GM23338 (cell line): Measurements from ENCODE around the gene IBA57. TPM values are rescaled to one million over a fixed set of nuclear protein-coding genes. Genes with fewer than 3 reads are reported as not detected.
A peak's percentile ranks its signal among the peaks of the same experiment; 100 is the strongest.

Experiments used
- ATAC-seq: fragments of 200-7000 bp; cut with Tn5 transposase; 3 replicates; pipeline ENCODE4 v1.9.1; 2020
- DNase-seq: peaks from one replicate; pipeline ENCODE4 v3.0.0-alpha.2; 2015; ENCODE audit warnings: low spot score
- H2AFZ ChIP-seq: fragments of 200-600 bp; sonication (generic); 2 replicates; pipeline ENCODE4 v1.8.0; 2016; ENCODE audit warnings: antibody characterized with exemption, mild to moderate bottlenecking, moderate library complexity
- H3F3A ChIP-seq: fragments of 200-600 bp; sonication (generic); replicated peaks from 2 replicates; pipeline ENCODE4 v1.8.0; 2017; ENCODE audit warnings: antibody characterized with exemption, mixed run types, low read depth
- H3K27ac ChIP-seq: fragments of 200-600 bp; sonication (generic); 2 replicates; pipeline ENCODE4 v1.6.1; 2016; ENCODE audit warnings: low read depth
- H3K27me3 ChIP-seq: fragments of 200-600 bp; sonication (generic); 2 replicates; pipeline ENCODE4 v1.8.0; 2016; ENCODE audit warnings: mild to moderate bottlenecking, mixed run types, moderate library complexity; ENCODE audit not compliant: insufficient read depth
- H3K36me3 ChIP-seq: fragments of 200-600 bp; sonication (generic); 2 replicates; pipeline ENCODE4 v1.8.0; 2016; ENCODE audit warnings: mild to moderate bottlenecking; ENCODE audit not compliant: insufficient read depth
- H3K4me1 ChIP-seq: fragments of 200-600 bp; sonication (generic); 2 replicates; pipeline ENCODE4 v1.8.0; 2016; ENCODE audit warnings: mild to moderate bottlenecking, moderate library complexity; ENCODE audit not compliant: insufficient read depth
- H3K4me2 ChIP-seq: fragments of 200-600 bp; sonication (generic); 2 replicates; pipeline ENCODE4 v1.7.1; 2017; ENCODE audit warnings: mixed run types
- H3K4me3 ChIP-seq: fragments of 200-600 bp; sonication (generic); 2 replicates; pipeline ENCODE4 v1.6.1; 2016; ENCODE audit warnings: mixed run types
- H3K79me2 ChIP-seq: fragments of 200-600 bp; sonication (generic); replicated peaks from 2 replicates; pipeline ENCODE4 v1.8.0; 2017; ENCODE audit warnings: mild to moderate bottlenecking; ENCODE audit not compliant: insufficient read depth
- H3K9me2 ChIP-seq: fragments of 200-600 bp; sonication (generic); 2 replicates; pipeline ENCODE4 v1.8.0; 2017; ENCODE audit not compliant: insufficient read depth
- H4K20me1 ChIP-seq: fragments of 200-600 bp; sonication (generic); replicated peaks from 2 replicates; pipeline ENCODE4 v1.8.0; 2017; ENCODE audit warnings: mild to moderate bottlenecking; ENCODE audit not compliant: insufficient read depth
- H3K27ac Mint-ChIP-seq: 2 replicates; pipeline ENCODE4 v1.8.0; 2020; ENCODE audit warnings: inconsistent platforms, mild to moderate bottlenecking, moderate library complexity, mixed read lengths
- H3K27me3 Mint-ChIP-seq: 3 replicates; pipeline ENCODE4 v1.8.0; 2022; ENCODE audit warnings: low read depth, mild to moderate bottlenecking, moderate library complexity, mixed read lengths, inconsistent platforms; ENCODE audit not compliant: insufficient read depth, poor library complexity
- H3K36me3 Mint-ChIP-seq: 3 replicates; pipeline ENCODE4 v1.8.0; 2021; ENCODE audit warnings: low read depth, mild to moderate bottlenecking, inconsistent platforms, moderate library complexity, mixed read lengths
- H3K4me1 Mint-ChIP-seq: 3 replicates; pipeline ENCODE4 v1.8.0; 2020; ENCODE audit warnings: mild to moderate bottlenecking, inconsistent platforms, mixed read lengths
- H3K4me3 Mint-ChIP-seq: 3 replicates; pipeline ENCODE4 v1.8.0; 2021; ENCODE audit warnings: moderate library complexity, mild to moderate bottlenecking, inconsistent platforms, mixed read lengths
- H3K9me3 Mint-ChIP-seq: 3 replicates; pipeline ENCODE4 v1.8.0; 2020; ENCODE audit warnings: moderate library complexity, mild to moderate bottlenecking, inconsistent platforms, mixed read lengths
- CREB1 ChIP-seq: fragments of 250-450 bp; sonication (Bioruptor Pico); IDR thresholded peaks from 2 replicates; pipeline ENCODE4 v1.5.0; 2020; ENCODE audit warnings: low read depth, mild to moderate bottlenecking, moderate library complexity
- CTCF ChIP-seq, 2 experiments: fragments of 200-600 bp in 1 of 2; sonication (generic) in 1 of 2; conservative IDR thresholded peaks; 2 replicates each; pipeline versions ENCODE4 v1.5.1 to v1.6.1; 2016 to 2017; ENCODE audit warnings: antibody characterized with exemption in 2 of 2, low read depth in 2 of 2, mild to moderate bottlenecking in 2 of 2, moderate library complexity in 1 of 2
- ETS1 ChIP-seq: IDR thresholded peaks from 2 replicates; pipeline ENCODE4 v1.6.1; 2016; ENCODE audit warnings: antibody characterized with exemption
- EZH2phosphoT487 ChIP-seq: fragments of 200-600 bp; sonication (generic); IDR thresholded peaks from one replicate; pipeline ENCODE4 v1.8.1; 2018; ENCODE audit warnings: antibody characterized with exemption; ENCODE audit not compliant: unreplicated experiment
- JUNB ChIP-seq: IDR thresholded peaks from one replicate; pipeline ENCODE4 v1.6.1; 2016; ENCODE audit warnings: antibody characterized with exemption; ENCODE audit not compliant: unreplicated experiment
- NANOG ChIP-seq: IDR thresholded peaks from 2 replicates; pipeline ENCODE4 v1.6.1; 2016; ENCODE audit warnings: antibody characterized with exemption, borderline replicate concordance
- POLR2AphosphoS5 ChIP-seq: IDR thresholded peaks from 2 replicates; pipeline ENCODE4 v1.6.1; 2016; ENCODE audit warnings: antibody characterized with exemption, low read depth
- REST ChIP-seq: IDR thresholded peaks from one replicate; pipeline ENCODE4 v1.6.1; 2018; ENCODE audit warnings: antibody characterized with exemption; ENCODE audit not compliant: unreplicated experiment
- STAT1 ChIP-seq: IDR thresholded peaks from one replicate; pipeline ENCODE4 v1.6.1; 2016; ENCODE audit warnings: antibody characterized with exemption; ENCODE audit not compliant: unreplicated experiment
- ZNF114 ChIP-seq: fragments of 250-450 bp; sonication (Bioruptor Pico); IDR thresholded peaks from 2 replicates; pipeline ENCODE4 v1.5.0; 2020; ENCODE audit warnings: mild to moderate bottlenecking, moderate library complexity
- ZNF331 ChIP-seq: fragments of 250-450 bp; sonication (Bioruptor Pico); IDR thresholded peaks from 2 replicates; pipeline ENCODE4 v1.5.0; 2020; ENCODE audit warnings: low read depth, mild to moderate bottlenecking, moderate library complexity
- ZNF462 ChIP-seq: fragments of 250-450 bp; sonication (Bioruptor Pico); IDR thresholded peaks from 2 replicates; pipeline ENCODE4 v1.5.0; 2020; ENCODE audit warnings: mild to moderate bottlenecking, moderate library complexity
- polyA plus RNA-seq: library from polyadenylated mRNA; unstranded; fragments of >200 nt; fragmentation: Nextera tagmentation; extraction: Ambion mirVana; gene quantifications from 2 replicates; pipeline ENCODE4 v1.2.1, GENCODE V29; 2016
- total RNA-seq: library from RNA; depleted of rRNA; stranded (reverse); fragments of >200 nt; shearing (Covaris generic); gene quantifications from 2 replicates; pipeline ENCODE4 v1.2.3, GENCODE V29; 2014

IBA57 gene
- total and polyA plus RNA-seq, 2 experiments from 2014 or later = 1.1 to 10.3 TPM

GRCh38 chr1:228213917-228214808 is 48.6 kb downstream of the IBA57 start:
- peaks cover 20% of the 10 kb centered on the region for H3K27me3 Mint-ChIP-seq
- Histone ChIP-seq H4K20me1 (peaks cover 8% of the 10 kb centered on the region), H3K79me2 (no peaks in the 10 kb centered on the region), H3F3A (no peaks in the 10 kb centered on the region), H2AFZ (no peak overlapping the region), H3K4me2 (peak overlapping the region; percentile 78), H3K27me3 (peaks cover 18% of the 10 kb centered on the region), H3K4me1 (no peaks in the 10 kb centered on the region), H3K27ac (no peak overlapping the region), H3K36me3 (0 out of 2 replicates have a peak, but pooled peaks cover 7% of the 10 kb centered on the region), H3K9me2 (no peaks in the 10 kb centered on the region), H3K4me3 (peak overlapping the region; percentile 55)
- 0 out of 3 replicates have a peak, but pooled peaks cover 3% of the 10 kb centered on the region for H3K4me1 Mint-ChIP-seq
- ATAC-seq = peak; percentile 16
- peak overlapping the region; percentile 89 for H3K4me3 Mint-ChIP-seq
- TF ChIP-seq ZNF114 (CRISPR knock-in tag) = no peak
- no peak for TF ChIP-seq REST
- no peak for TF ChIP-seq ZNF462
- TF ChIP-seq CREB1 (CRISPR knock-in tag) = no peak
- TF ChIP-seq ETS1 = no peak
- TF ChIP-seq STAT1 = no peak
- no peak for TF ChIP-seq JUNB
- no peak for TF ChIP-seq EZH2phosphoT487
- no peak for TF ChIP-seq CTCF (conservative IDR thresholded peaks at IDR 0.05; ENCODE audit: low read depth in 2 of 2)
- TF ChIP-seq NANOG = no peak
- no peak for TF ChIP-seq POLR2AphosphoS5
- TF ChIP-seq ZNF331 = no peak
- DNase-seq = no peak
- H3K36me3 Mint-ChIP-seq = peaks cover 24% of the 10 kb centered on the region
- no peak overlapping the region; the same call in 1 of the 2 replicates for H3K27ac Mint-ChIP-seq
- peaks cover 3% of the 10 kb centered on the region; the same call in 1 of the 3 replicates for H3K9me3 Mint-ChIP-seq
